NCI-H2196 (cell line): Measurements from ENCODE around the gene OR52N5.

Experiments
- DNase-seq: peaks from one replicate; lab custom pipeline; 2025; ENCODE audit not compliant: unreplicated experiment; lab: John Stamatoyannopoulos, UW

OR52N5 gene

DNA sequence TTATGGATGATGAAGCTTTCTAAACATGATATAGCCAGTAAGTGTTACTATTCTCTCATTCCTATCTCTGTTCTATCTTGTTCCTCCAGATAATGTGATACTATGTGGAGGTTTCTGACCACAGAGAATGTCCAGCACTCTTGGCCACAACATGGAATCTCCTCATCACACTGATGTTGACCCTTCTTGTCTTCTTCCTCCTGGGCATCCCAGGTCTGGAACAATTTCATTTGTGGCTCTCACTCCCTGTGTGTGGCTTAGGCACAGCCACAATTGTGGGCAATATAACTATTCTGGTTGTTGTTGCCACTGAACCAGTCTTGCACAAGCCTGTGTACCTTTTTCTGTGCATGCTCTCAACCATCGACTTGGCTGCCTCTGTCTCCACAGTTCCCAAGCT is 56.8 kb downstream of the OR52N5 start:
- DNase-seq, result no peak
